GM19043 (cell line): ENCODE data around the gene HOXA1.

Source experiments
- ATAC-seq: cut with Tn5 transposase; IDR thresholded peaks from one replicate; pipeline ENCODE4 v1.9.1; 2021; ENCODE audit warnings: low read depth; ENCODE audit not compliant: unreplicated experiment

The HOXA1 gene

DNA sequence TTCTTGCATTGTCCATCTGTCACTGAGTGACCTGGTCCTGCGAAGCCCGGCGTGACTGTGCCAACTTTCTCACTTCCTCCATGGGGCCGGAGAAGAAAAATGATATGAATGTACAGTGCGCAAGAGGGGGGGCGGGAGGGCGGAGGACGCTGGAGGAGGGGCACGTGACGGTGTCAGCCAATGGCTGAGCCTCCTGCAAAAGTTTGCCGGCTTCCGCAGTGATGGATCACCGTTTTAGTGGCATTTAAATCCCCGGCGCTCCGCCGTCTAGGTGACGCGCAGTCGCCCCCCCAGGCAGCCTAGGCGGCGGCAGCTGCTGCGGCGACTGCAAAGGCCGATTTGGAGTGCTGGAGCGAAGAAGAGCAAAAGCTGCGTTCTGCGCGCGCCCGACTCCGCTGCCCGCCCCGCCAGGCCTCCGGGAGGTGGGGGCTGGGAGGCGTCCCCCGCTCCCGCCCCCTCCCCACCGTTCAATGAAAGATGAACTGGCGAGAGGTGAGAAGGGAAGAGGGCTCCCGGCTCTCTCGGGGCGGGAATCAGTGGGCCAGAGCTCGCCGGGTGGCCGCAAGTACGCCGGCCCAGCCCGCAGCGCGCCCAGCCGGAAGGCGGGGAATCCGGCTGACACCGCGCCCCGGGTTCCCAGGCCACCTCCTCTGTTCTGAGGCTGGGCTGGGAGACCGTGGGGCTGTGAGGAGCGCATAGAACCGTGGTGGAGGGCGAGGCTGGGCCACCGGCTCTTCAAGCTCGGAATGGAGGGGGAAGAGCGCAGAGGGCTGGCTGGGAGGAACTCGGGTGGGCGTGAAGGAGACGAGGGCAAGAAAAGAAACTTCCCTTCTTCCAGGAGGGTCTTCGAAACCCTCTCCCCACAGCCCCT lies at the start of gene HOXA1:
Gene HOXA1 (minus strand): TSS at position 104 of the 871 bp plus-strand sequence. CDS start 88 bp downstream, at position 16.
- ATAC-seq = peak; percentile 74

- no peak for ATAC-seq
These were observed 49.5 kb upstream of the HOXA1 start for GRCh38 chr7:27145165-27145913.

- no peak for ATAC-seq
These were observed 49.0 kb upstream of the HOXA1 start for GRCh38 chr7:27144781-27145164.

DNA sequence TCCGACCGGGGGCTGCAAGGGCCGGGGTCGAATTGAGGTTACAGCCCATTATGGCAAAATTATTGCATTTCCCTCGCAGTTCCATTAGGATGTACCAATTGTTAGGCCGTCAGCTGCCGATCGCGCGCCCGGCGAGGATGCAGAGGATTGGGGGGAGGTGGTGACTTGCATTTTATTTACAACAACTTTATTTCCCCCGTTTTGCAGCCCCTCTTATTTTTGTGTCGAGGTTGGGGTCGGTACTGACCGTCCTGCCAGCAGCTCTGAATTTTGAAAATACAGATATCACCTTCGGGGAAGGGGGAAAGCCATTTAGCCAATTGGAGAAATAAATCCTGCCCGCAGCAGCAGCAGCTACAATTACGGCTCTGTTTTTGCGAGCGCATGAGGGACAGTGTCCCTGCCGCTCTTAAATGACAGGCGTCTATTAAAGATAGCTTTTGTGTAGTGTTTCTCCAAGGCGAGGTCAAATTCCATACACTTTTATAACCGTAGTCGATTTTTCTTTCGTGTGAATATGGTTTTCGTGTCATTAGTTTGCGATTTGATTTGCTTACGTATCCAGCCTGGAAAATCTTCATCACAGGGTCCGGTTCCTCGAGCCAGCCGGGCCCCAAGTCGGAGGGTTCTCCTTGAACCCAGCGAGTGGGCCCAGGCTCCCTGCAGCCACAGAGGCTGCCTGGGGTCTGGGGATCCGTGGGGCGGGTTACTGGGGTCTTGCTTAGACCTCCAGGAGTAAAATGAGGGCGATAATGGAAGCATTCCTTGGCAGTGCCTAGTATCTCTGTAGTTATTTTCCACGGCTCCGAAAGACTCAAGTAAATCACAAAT lies 48.4 kb upstream of the HOXA1 start:
- ATAC-seq = no peak

DNA sequence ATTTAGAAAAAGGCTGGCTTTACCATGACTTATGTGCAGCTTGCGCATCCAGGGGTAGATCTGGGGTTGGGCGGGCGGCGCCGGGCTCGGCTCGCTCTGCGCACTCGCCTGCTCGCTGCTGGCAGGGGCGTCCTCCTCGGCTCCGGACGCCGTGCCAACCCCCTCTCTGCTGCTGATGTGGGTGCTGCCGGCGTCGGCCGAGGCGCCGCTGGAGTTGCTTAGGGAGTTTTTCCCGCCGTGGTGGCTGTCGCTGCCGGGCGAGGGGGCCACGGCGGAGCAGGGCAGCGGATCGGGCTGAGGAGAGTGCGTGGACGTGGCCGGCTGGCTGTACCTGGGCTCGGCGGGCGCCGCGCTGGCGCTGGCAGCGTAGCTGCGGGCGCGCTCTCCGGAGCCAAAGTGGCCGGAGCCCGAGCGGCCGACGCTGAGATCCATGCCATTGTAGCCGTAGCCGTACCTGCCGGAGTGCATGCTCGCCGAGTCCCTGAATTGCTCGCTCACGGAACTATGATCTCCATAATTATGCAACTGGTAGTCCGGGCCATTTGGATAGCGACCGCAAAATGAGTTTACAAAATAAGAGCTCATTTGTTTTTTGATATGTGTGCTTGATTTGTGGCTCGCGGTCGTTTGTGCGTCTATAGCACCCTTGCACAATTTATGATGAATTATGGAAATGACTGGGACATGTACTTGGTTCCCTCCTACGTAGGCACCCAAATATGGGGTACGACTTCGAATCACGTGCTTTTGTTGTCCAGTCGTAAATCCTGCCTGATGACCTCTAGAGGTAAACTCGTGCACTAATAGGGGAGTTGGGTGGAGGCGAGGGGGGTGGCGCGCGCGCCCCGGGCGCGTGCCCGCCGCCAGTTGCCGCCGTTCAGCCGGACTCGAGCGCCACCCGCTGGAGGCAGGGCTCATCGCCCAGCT lies 47.5 kb upstream of the HOXA1 start, which contains the start of gene HOXA5:
Gene HOXA5 (minus strand): TSS at position 659 of the 927 bp plus-strand sequence. CDS start 74 bp downstream, at position 585.
- no peak for ATAC-seq

DNA sequence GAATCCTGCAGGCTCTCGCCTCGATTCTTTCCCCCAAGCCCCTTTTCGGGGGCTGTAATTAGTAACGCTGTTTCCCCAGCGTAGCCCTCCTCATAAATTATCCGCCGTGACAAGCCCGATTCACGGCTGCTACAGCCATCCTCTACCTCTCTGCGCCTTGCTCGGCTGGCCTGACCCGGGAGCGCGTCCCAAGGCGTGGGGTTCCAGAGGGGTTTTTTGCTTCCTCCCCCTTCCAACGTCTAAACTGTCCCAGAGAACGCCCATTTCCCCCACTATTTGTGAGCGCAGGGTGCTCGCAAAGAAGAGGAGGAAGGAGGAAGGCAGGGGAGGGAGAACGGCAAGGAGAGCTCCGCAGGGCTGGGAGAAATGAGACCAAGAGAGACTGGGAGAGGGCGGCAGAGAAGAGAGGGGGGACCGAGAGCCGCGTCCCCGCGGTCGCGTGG lies 46.8 kb upstream of the HOXA1 start:
- ATAC-seq = no peak

DNA sequence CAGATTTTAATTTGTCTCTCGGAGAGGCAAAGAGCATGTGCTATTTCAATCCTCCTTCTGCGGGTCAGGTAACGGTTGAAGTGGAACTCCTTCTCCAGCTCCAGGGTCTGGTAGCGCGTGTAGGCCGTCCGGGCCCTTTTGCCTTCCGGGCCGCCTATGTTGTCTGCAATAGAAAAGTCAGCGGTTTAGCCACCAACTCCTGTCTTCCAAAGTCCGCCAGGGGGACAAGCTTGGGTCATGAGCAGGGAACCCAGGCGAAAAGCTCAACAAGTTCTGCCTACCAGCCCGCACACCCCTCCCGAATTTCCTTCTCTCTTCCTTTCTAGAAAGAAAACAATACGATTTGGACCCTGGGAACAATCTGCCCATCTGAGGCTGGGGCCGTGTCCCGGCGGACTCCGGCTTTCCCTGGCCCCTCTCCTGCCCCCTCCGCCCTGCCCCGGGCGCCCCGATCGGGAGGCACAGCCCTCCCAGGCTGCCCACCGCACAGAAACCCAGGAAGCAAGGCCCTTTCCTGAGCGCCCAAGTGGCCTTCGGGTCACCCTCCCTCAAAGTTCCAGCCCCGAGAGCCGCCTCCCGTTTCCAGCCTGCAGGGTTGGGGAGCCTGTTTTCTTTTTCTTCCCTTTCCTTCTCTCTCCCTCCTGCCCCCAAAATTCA lies 46.3 kb upstream of the HOXA1 start:
- no peak for ATAC-seq

GRCh38 chr7:27141137-27141922 lies 45.5 kb upstream of the HOXA1 start:
- no peak for ATAC-seq

DNA sequence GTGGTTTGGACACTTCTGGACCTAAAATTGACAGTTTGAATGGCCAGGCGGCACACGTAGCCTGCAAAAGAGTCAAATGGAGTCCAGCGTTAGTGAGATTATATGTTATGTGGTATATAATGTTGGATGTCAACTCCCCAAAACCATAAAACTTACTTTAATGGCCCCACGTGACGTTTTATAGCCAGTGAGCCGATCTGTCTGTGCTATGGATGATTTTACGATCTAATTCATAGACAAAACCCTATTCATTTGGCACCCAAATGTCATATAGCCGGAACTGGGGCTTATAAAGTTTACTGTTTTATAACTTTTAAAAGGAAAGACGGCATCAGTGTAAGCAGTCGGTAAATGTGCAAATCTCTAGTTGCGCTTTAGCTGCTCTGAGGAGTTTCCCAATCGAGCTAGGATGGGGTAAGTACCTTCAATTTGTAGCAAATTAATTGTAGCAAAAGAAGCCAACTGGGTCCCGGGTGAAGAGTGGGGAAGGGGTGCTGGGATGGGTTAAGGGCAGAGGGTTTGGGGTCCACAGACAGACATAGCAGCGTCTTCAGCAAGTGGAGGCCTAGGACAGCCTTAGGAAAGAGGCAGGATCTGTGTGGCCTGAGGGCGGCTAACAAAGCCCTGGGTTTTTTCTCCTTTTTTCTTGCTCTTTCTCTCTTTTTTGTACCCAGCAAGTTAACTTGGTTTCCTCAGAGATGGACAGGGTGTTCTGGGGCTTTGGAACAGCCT lies 44.5 kb upstream of the HOXA1 start:
- ATAC-seq = no peak

GRCh38 chr7:27139334-27140125 lies 43.7 kb upstream of the HOXA1 start:
- no peak for ATAC-seq

GRCh38 chr7:27138985-27139333 lies 43.2 kb upstream of the HOXA1 start:
- ATAC-seq = no peak

DNA sequence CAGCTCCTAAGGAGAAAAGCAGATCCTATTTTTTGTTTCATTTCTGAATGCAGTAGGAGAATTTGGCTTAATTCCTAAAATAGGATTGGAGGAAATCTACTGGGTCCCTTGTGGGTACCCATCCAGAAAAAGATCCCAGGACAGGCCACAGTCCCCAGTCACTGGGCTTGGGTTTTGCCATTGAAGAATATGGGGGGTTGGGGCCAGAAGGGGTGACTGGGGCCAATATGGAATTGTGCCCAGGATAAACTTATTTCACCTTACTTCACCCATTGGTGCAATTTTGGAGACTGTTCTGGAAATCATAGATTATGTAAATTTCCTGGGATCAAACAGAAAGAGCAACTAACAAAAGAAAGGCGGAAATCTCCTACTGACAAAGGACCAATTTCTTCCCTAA lies 42.7 kb upstream of the HOXA1 start:
- ATAC-seq = no peak

DNA sequence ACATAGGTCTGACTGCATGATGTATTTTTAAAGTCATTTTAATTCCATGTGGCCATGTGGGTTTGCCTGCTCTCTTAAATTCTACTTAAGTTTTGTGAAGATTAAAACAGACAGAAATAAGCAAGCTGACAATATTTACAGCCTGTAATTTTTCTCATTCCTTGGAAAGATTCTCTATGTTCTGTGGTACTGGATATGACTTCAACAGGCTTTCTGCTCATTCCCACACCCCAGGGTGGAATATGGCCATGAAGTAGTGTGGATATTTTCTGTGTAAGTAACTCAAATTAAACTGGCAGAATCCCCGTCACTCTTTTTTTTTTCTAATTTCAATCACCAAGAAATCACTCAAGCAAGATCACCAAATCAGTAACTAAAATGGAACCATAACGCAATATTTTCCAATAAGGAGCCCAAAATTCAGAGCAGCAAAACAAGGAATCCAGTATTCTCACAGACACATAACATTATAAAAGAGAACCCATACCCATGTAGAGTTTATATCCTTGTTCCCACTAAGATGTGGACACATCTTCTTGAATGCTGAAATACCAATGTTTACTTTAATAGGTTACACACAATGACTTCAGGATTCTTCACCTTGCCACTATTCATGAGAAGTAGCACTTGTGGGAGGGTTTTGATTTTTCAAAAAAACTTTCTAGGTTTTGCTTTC lies 42.0 kb upstream of the HOXA1 start:
- no peak for ATAC-seq

DNA sequence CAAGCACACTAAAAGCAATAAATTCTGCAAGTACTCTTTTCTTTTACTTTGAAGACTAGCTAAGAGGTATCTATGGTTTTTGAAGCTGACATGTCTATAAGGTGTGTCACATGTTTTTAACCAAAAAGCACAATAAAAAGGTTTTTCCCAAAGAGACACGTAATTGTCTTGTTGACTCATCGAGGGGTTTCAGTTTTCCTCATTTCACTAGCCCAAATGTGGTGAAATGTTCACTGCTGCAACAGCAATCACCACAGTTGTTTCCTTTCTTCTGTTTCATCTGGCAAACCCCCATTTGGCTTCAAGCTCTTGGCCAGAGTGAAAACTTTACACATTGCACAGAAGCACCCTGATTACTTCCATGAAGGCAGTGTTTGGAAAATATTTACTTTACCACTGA lies 38.6 kb upstream of the HOXA1 start:
- ATAC-seq = no peak

- no peak for ATAC-seq
These were observed 37.8 kb upstream of the HOXA1 start for GRCh38 chr7:27133409-27134231.

GRCh38 chr7:27132978-27133377 lies 37.2 kb upstream of the HOXA1 start:
- ATAC-seq = no peak
